Left cardiac atrium (tissue), 4 donors: Measurements from ENCODE around the gene GDF11. TPM values are rescaled to one million over a fixed set of nuclear protein-coding genes. Genes with fewer than 3 reads are reported as not detected.

Experiments used
- ATAC-seq, 2 donors: fragments of 200-7000 bp; cut with Tn5 transposase; one replicate each; pipeline ENCODE4 v1.9.1; 2020; ENCODE audit warnings: mild to moderate bottlenecking in 2 of 2, moderate library complexity in 2 of 2
- DNase-seq: peaks from one replicate; pipeline ENCODE4 v3.0.0-alpha.2; 2020
- intact Hi-C, 2 donors: fragments of 100-400 bp; cut with DNase I; formaldehyde crosslinking; loops; one replicate each; pipeline versions ENCODE4 v1.14.1 to v1.15.1; 2022 to 2023
- total RNA-seq, 2 donors: library from RNA; stranded (reverse); fragmentation: NEBNext Ultra II Directional; extraction: Animal tissue kit (Norgen Biotek cat#: 25700); gene quantifications; one replicate each; pipeline ENCODE4 v1.2.1, GENCODE V29; 2021
- donor health status: DM: no; HTN: yes; CAD: no.
- donor health status: DM: no; HTN: yes; CAD: no; lungs with severe emphysema.
- donor health status: DM: yes; HTN: yes; CAD: no.
- donor health status: Dilated cardiomyopathy.

Gene GDF11
- total RNA-seq, 2 donors from 2014 or later, result 12.0 to 14.2 TPM

DNA sequence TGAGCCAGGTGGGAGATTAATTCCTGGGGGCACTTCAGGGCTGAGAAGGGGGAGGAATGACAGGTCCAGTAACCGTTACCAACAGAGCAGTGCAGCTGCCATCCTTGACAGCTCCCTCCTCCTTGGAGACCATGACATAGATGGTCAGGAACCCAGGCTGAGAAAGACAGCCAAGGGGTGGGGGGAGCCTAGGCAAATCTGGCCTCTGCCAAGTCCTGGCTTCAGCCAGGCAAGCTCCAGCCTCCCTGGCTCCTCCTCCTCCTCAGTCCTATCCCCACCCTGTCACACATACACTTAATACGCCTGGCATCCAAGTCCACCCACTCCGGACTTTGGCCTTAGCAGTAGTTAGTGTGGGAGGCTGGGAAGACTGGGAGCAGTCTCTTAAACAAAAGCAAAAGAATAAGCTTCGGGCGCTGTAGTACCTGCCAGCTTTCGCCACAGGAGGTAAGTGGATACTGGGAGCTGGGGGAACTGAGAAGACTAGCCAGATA is 22.8 kb upstream of the GDF11 start, which contains the start of gene RDH5:
RDH5 (plus strand) TSS at position 323 of the 494 bp plus-strand sequence. CDS start 792 bp downstream, outside the sequence.
- ATAC-seq (peak; percentile 54 to 62), DNase-seq (peak; percentile 75)
- intact Hi-C loops, result no loop called here

DNA sequence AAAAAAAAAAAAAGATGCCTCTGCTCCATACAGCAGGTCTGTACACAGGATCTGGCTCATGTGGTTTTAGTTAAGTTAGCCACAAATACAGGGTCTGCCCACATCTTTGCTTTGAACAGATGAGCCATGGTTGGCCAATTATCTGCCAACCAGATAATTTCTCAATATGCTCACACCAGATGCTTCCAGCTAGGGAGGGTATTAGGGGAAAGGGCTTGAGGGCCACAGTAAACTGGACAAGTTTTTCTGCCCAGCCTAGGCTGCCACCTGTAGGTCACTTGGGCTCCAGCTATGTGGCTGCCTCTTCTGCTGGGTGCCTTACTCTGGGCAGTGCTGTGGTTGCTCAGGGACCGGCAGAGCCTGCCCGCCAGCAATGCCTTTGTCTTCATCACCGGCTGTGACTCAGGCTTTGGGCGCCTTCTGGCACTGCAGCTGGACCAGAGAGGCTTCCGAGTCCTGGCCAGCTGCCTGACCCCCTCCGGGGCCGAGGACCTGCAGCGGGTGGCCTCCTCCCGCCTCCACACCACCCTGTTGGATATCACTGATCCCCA is 22.0 kb upstream of the GDF11 start:
- peak; percentile 78 for DNase-seq
- intact Hi-C loops, result no loop called here
- peak; percentile 50 to 54 for ATAC-seq

DNA sequence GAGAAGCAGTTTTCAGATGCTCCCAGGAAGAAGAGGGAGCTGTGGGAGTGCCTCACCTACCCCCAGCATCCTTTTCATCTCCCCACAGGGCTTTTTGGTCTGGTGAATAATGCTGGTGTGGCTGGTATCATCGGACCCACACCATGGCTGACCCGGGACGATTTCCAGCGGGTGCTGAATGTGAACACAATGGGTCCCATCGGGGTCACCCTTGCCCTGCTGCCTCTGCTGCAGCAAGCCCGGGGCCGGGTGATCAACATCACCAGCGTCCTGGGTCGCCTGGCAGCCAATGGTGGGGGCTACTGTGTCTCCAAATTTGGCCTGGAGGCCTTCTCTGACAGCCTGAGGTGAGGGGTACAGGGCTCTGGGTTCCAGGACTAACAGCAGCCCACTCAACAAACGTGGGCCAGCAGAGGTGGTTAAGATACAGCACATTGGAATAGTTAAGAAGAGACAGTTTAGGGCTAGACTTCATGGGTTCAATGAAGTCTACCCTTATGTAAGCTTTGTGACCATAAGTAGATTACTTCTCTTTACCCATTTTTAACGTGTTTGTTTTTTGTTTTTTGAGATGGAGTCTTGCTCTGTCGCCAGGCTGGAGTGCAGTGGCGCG is 21.2 kb upstream of the GDF11 start:
- ATAC-seq (no peak), DNase-seq (no peak)
- intact Hi-C loops, result no loop called here

DNA sequence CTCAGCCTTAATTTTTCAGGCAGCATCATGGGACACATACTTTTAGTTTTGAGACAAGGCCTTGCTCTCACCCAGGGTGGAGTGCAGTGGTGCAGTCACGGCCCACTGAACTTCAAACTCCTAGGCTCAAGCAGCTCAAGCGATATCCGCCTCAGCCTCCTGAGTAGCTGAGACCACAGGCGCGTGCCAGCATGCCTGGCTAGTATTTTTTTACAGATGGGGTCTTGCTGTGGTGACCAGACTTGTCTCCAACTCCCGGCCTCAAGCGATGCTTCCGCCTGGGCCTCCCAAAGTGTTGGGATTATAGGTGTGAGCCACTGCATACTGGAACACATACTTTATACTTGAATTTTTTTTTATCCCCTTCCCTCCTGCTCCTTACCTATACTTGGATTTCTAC is 20.0 kb upstream of the GDF11 start:
- intact Hi-C loops, result no loop called here
- ATAC-seq (no peak), DNase-seq (no peak)

DNA sequence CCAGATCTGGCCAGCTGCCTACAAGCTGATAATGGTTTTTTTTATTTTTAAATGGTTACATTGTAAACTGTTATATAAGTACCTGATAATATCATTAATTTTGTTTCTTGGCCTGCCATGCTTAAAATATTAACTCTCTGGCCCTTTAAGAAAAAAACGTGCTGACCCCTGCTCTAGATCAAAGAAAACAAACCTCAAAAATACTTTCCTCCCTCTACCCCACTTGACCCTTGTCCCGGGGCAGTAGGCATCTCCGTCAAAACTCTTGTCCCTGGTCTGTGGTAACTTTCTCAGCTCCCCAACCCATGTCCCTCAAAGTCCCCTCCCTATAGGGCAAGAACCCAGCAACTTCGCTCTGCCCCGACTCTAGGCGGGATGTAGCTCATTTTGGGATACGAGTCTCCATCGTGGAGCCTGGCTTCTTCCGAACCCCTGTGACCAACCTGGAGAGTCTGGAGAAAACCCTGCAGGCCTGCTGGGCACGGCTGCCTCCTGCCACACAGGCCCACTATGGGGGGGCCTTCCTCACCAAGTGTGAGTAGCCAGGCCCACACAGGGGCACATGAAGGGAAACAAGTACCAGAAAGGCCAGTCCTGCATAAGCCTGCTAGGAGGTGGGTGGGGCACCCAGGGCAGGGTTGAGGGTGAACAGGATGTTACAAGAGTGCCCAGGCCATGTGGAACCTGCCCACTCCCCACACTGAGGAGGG is 19.3 kb upstream of the GDF11 start:
- intact Hi-C loops, result no loop called here
- ATAC-seq (no peak), DNase-seq (no peak)

DNA sequence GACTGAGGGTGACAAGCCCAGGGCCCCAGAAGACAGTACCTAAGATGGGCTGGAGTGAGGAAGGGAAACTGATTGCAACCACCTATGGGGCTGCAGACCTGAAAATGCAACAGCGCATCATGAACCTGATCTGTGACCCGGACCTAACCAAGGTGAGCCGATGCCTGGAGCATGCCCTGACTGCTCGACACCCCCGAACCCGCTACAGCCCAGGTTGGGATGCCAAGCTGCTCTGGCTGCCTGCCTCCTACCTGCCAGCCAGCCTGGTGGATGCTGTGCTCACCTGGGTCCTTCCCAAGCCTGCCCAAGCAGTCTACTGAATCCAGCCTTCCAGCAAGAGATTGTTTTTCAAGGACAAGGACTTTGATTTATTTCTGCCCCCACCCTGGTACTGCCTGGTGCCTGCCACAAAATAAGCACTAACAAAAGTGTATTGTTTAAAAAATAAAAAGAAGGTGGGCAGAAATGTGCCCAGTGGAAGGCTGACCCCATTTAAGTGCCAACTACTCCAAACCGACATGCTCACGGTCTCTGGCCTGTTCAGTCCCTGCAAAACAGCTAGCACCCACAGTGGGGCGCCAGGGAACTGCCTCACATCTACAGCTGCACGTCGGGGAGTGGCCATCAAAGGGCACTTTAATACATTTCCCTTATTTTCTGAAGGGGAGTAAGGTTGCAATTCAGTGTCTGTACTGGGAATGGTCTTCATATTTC is 18.5 kb upstream of the GDF11 start:
- ATAC-seq, result no peak
- peak; percentile 76 for DNase-seq
- intact Hi-C loops, result no loop called here

DNA sequence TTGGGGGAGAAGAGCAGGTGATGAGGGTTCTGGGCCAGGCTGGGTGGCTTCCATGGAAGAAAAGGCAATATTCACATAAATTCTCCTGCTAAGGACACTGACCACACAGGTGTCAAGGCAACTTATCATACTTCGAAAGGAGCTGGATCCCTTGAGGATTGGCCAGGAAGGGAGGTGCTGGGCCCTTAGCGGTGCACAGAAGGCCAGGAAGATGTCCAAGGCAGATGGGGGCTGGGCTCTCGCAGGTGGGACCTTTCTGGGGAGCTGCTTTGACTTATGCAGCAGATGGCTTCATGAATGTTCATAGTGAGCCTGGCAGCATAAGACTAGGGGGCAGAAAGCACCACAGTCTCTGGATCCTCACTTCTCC is 18.0 kb upstream of the GDF11 start:
- ATAC-seq, result no peak
- intact Hi-C loops, result no loop called here
- no peak for DNase-seq

DNA sequence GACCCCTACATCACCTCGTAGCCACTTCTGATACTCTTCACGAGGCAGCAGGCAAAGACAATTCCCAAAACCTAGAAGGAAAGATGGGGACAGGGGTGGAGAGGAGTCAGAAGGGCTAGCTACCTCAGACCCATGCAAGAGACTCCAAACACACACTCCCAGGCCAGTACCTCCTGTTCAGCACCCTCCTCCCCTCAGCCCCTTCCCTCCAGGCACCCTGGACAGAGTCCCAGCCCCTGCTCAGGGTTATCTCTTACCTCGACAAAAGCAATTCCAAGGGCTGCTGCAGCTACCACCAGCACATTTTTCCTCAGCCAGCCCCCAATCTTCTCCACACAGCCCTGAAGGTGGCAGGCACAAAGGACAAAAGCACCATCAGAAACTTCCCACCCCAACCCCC is 17.4 kb upstream of the GDF11 start:
- ATAC-seq (no peak), DNase-seq (no peak)
- intact Hi-C loops, result no loop called here

DNA sequence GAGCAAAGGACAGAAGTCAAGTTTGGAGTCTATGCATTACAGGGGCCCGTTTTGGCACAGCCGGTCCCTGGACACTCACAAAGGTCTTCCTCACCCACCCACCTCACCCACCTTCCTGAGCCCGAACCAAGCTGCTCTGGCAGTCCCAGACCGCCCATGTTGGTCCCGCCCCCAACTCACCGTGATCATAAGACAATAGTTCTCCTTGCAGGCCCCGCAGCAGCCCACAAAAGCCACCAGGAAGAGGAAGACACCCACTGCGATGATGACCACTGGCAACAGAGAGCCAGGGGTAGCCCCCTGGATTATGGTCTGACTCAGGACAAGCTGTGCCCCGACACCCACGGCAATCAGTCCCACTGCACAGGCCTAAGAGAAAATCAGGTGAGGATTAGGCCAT is 16.0 kb upstream of the GDF11 start:
- no peak for ATAC-seq
- intact Hi-C loops, result no loop called here
- no peak for DNase-seq

DNA sequence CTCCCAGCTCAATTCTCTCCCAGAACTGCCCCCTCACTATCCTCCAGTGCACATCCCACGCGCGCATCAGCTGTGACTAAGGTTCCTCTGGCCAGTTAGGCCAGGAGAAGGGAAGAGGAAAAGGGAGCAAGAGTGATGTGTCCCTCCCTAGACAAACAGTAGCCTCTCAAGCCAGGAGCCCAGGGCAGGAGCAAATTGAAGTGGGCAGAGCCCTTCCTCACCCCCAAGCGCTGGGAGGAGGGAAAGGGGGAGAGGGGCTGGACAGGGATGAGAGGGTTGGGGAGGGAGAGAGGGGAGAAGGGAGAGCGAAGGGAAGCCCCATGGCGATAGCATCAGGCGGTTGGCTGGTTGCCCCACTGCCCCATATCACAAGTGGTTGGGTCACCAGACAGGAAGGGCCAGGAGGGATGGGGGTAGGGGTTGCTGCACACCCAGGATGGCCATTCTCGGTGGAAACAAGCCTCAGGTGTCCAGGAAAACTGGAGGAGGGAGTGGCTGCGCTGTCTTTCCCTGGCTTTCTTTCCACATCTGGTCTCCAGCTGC is 15.2 kb upstream of the GDF11 start:
- intact Hi-C loops, result no loop called here
- DNase-seq (peak; percentile 80), ATAC-seq (peak in 1 of 2 donors; percentile 6)

DNA sequence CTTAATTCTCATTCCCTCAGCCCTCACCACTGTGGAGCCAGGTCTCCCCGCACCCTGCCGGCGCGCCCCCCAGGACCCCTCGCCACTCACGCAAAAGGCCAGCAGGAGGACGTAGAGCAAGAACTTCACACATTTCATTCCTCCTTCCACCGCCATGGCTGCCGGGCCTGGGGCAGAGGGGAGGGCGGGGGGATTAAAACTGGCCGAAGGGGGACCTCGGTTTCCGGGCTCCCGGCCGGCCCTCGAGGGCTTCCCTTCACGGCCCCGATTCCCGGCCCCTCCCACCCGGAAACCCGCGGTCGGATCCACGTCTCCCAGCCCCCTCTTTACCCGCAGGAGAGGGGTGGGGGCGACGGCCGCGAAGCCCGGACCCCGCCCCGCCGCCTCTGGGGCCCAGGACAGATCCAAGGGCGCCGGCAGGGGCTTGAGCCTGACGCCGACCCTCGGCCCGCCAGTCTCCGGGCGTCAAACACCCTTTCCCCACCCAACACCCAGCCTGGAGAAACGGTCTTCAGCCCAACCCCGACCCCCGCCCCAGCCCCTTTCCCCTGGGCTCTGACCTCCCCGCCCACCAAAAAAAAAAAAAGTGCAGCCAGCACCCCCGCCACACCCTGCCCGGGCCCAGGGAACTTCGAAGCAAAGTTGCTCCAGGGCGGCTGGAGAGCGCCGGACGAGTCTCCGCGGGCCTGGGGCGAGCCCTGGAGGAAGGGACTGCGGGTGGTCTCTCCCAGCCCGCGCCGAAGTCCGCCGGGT is 14.6 kb upstream of the GDF11 start:
- peak; percentile 85 for DNase-seq
- intact Hi-C loops, result no loop called here
- ATAC-seq, result peak; percentile 53 to 59

DNA sequence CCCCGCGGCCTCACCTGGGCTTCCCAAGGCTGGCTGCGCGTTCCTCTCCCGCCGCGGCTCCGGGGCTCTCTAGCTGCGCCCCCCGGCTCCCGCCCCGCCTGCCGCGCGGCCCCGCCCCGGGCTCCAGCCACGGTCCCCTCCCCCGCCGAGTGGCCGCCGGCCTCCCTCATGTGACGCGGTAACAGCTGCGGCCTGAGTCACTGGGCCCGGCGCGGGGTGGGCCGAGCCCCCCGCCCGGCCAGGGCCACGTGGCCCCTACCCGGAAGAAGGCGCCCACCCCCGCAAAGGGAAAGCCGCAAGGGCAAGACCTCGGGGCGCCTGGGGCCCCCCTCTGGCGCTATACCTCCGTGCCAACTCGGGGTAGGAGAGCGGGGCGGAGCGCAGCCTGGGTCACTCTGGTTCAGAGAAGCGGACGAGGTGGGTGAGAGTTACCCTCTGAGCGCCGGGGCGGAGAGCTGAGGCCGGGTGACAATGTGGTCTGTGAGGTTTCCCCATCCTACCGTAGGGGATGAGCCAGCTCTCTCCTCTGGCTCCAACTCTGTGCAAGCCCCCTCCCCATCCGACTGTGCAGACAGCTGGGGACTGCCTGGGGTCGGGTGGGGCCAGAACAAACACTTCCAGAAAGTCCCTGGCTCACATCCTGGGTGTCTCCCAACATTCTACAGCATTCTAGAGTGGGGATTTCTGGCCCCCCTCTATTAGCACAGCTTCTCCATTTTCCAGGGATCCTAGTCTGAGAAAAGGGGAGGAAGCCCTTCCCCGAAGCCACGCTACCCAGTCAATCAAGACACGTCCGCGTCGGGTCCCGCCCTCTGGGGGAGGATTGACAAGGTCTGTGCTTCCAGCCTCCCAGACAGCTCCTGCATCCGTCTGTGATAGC is 13.7 kb upstream of the GDF11 start, which contains the start of gene CD63:
CD63 (minus strand) TSS at position 71 of the 880 bp plus-strand sequence. CDS start 668 bp downstream, outside the sequence.
- peak; percentile 85 to 88 for ATAC-seq
- DNase-seq, result peak; percentile 95
- intact Hi-C loops, result no loop called here

DNA sequence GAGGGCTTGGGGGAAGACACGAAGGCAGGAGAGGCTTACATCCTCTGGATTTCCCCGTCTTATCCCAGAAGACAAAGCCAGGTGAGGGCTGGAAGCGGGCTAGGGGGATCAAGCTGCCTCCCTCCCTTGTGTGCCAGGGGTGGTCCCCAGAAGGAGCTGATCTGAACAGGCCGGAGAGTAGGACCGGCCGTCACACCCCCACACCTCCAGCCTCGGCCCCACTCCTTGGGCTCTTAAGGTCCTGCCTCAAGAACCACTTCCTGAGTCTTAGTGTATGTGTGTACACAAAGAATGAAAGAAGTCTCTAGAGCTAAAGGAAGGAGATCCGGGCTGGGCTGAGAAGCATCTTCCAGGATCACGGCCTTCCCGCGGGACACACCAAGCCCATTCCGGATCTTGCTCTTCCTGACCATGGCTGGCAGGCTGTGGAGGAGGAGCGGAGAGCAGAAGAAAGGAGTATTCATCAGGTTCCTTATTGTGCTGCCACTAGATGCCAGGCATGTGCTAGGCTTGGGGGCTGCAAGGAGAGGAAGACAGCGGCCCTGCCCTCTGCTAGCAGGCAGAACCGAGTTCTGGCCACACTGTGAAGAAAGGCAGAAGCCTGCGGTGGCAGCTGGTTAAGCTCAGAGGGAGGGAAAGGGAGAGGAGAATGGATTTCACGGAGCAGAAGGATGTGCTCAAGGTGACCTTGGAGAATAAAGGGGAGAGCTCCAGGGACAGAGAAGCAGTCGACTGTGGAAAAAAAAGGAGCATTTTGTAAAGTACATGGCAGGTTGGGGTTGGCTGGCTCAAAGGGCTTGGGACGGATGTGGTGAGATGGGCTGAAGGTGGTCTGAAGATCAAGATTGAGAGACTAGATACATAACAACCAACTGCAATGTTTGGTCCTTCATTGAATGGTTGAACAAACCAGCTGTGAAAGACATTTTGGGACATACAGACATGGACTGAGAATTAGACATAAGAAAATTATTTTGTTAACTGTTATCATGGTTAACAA is 12.8 kb upstream of the GDF11 start:
- ATAC-seq (peak in 1 of 2 donors; percentile 5), DNase-seq (no peak)
- intact Hi-C loops, result no loop called here

DNA sequence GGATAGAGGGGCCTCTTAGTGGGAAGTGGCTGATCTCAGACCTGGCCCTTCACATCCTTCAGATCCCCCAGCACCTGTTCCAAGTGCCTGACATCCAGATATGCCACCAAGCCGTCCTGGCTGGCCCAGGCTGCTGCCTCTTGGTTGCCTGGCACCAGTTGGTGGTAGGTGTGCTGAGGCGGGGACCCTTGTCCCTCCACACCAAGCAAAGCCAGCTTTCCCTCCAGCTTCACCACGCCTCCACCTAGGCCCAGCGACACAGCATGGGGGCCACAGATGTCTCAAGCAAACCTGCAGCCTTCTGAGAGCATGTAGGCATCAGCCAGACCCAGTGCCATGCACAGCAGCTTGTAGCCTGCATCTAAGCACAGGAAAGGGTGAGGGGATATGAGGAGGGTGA is 10.6 kb upstream of the GDF11 start:
- no peak for DNase-seq
- ATAC-seq, result no peak
- intact Hi-C loops, result no loop called here

DNA sequence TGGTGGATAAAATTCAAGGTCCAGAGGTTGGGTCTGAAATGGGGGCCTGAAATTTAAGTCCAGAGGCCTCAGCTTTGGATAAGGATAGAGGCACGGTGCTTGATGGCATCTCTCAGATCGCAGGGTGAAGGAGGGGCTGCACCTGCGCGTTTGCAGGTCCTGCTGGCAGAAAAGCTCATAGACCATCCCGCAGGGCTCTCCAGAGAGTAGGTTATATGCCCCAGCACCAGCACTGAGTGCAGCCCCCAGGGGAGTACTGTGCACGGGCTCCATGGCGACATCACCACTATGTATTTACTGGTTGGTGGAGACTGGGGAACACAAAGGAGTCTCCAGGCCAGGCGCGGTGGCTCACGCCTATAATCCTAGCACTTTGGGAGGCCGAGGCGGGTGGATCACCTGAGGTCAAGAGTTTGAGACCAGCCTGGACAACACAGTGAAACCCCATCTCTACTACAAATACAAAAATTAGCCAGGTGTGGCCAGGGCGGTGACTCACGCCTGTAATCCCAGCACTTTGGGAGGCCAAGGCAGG is 9.8 kb upstream of the GDF11 start:
- DNase-seq (no peak), ATAC-seq (no peak)
- intact Hi-C loops, result no loop called here

DNA sequence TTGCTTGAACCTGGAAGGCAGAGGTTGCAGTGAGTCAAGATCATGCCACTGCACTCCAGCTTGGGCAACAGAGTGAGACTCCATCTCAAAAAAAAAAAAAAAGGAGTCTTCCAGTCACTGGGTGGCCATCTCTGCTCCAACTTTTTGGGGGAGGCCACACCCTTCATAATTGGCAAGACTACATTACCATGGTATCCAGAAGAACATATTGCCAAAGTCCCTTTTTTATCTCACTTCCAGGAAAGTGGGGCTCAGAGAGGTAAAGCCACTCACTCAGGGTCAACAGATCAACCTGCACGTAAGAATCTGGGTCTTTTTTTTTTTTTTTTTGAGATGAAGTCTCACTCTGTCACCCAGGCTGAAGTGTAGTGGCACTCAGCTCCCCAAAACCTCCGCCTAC is 9.1 kb upstream of the GDF11 start:
- ATAC-seq (no peak), DNase-seq (no peak)
- intact Hi-C loops, result no loop called here
